IMR-90 (cell line): Measurements from ENCODE around the gene PDLIM5. TPM values are rescaled to one million over a fixed set of nuclear protein-coding genes. Genes with fewer than 3 reads are reported as not detected.
A peak's percentile ranks its signal among the peaks of the same experiment; 100 is the strongest.

Source experiments
- ATAC-seq: fragments of 200-7000 bp; cut with Tn5 transposase; 2 replicates; pipeline ENCODE4 v1.9.1; 2020; ENCODE audit warnings: low read depth, mild to moderate bottlenecking, moderate library complexity
- BruUV-seq: library from RNA; stranded (reverse); fragments of 400-500 nt; replicated peaks from 2 replicates; lab custom pipeline; 2021; lab: Mats Ljungman, UMichigan
- CTCF ChIA-PET: fragments of 300-600 bp; formaldehyde crosslinking; extraction: SDS; loops from one replicate; lab custom pipeline; 2021; ENCODE audit warnings: antibody characterized with exemption; lab: Yijun Ruan, JAX
- POLR2A ChIA-PET: fragments of 300-600 bp; sonication (Branson Sonifier 250); formaldehyde crosslinking; loops from one replicate; lab custom pipeline; 2022; ENCODE audit warnings: antibody characterized with exemption; ENCODE audit not compliant: unreplicated experiment; lab: Charles Lee
- DNase-seq: peaks from one replicate; pipeline ENCODE4 v3.0.0; 2013
- H2AFZ ChIP-seq: replicated peaks from 2 replicates; pipeline ENCODE3; 2013; ENCODE audit warnings: low read length, mild to moderate bottlenecking; ENCODE audit not compliant: poor library complexity
- H2AK5ac ChIP-seq: 2 replicates; pipeline ENCODE4 v1.6.1; 2013; ENCODE audit warnings: low read depth, low read length, inconsistent platforms
- H2AK9ac ChIP-seq: replicated peaks from 2 replicates; pipeline ENCODE3; 2013; ENCODE audit warnings: mild to moderate bottlenecking, low read depth, low read length, moderate library complexity; ENCODE audit not compliant: poor library complexity
- H2BK120ac ChIP-seq: 2 replicates; pipeline ENCODE4 v1.6.1; 2013; ENCODE audit warnings: low read depth, low read length, inconsistent platforms
- H2BK15ac ChIP-seq: 3 replicates; pipeline ENCODE4 v1.6.1; 2013; ENCODE audit warnings: low read depth, low read length, inconsistent platforms
- H2BK20ac ChIP-seq: 2 replicates; pipeline ENCODE4 v1.6.1; 2013; ENCODE audit warnings: low read depth, mild to moderate bottlenecking, inconsistent platforms, low read length, moderate library complexity
- H2BK5ac ChIP-seq: 2 replicates; pipeline ENCODE4 v1.6.1; 2013; ENCODE audit warnings: mild to moderate bottlenecking, low read depth, low read length, inconsistent platforms; ENCODE audit not compliant: poor library complexity, severe bottlenecking
- H3K14ac ChIP-seq: replicated peaks from 2 replicates; pipeline ENCODE4 v1.6.1; 2013; ENCODE audit warnings: low read depth, low read length, inconsistent platforms
- H3K18ac ChIP-seq: 2 replicates; pipeline ENCODE4 v1.6.1; 2013; ENCODE audit warnings: low read depth, low read length, control low read depth
- H3K23ac ChIP-seq: 2 replicates; pipeline ENCODE4 v1.6.1; 2013; ENCODE audit warnings: low read depth, low read length, inconsistent platforms
- H3K27ac ChIP-seq: 2 replicates; pipeline ENCODE4 v1.5.1; 2013; ENCODE audit warnings: mild to moderate bottlenecking, control low read depth, low read length; ENCODE audit not compliant: insufficient read depth
- H3K27me3 ChIP-seq: 2 replicates; pipeline ENCODE4 v1.6.1; 2013; ENCODE audit warnings: low read length; ENCODE audit not compliant: control insufficient read depth, insufficient read depth
- H3K36me3 ChIP-seq: 2 replicates; pipeline ENCODE4 v1.6.1; 2013; ENCODE audit warnings: low read length, mixed read lengths; ENCODE audit not compliant: control insufficient read depth, insufficient read depth
- H3K4ac ChIP-seq: 2 replicates; pipeline ENCODE4 v1.6.1; 2013; ENCODE audit warnings: low read depth, low read length, inconsistent platforms
- H3K4me1 ChIP-seq: 2 replicates; pipeline ENCODE4 v1.6.1; 2013; ENCODE audit warnings: low read length, mixed read lengths; ENCODE audit not compliant: control insufficient read depth, insufficient read depth
- H3K4me2 ChIP-seq: 2 replicates; pipeline ENCODE4 v1.6.1; 2013; ENCODE audit warnings: low read depth, mild to moderate bottlenecking, control low read depth, low read length, moderate library complexity
- H3K4me3 ChIP-seq: 2 replicates; pipeline ENCODE4 v1.5.1; 2013; ENCODE audit warnings: low read depth, mild to moderate bottlenecking, control low read depth, low read length, moderate library complexity; ENCODE audit not compliant: insufficient read depth
- H3K56ac ChIP-seq: 2 replicates; pipeline ENCODE4 v1.6.1; 2013; ENCODE audit warnings: low read length, inconsistent platforms; ENCODE audit not compliant: insufficient read depth; ENCODE audit errors: extremely low read depth
- H3K79me1 ChIP-seq, 2 experiments: 2 replicates each; pipeline ENCODE4 v1.6.1; 2013; ENCODE audit warnings: low read length in 2 of 2, inconsistent platforms in 1 of 2, low read depth in 1 of 2
- H3K9ac ChIP-seq: 2 replicates; pipeline ENCODE4 v1.6.1; 2013; ENCODE audit warnings: low read depth, low read length, control low read depth
- H3K9me1 ChIP-seq: 2 replicates; pipeline ENCODE4 v1.6.1; 2013; ENCODE audit warnings: low read length, inconsistent platforms; ENCODE audit not compliant: insufficient read depth
- H3K9me3 ChIP-seq: 2 replicates; pipeline ENCODE4 v1.6.1; 2013; ENCODE audit warnings: low read length; ENCODE audit not compliant: control insufficient read depth, insufficient read depth
- H4K20me1 ChIP-seq: 2 replicates; pipeline ENCODE4 v1.6.1; 2013; ENCODE audit warnings: low read length, inconsistent platforms; ENCODE audit not compliant: insufficient read depth
- H4K5ac ChIP-seq: 2 replicates; pipeline ENCODE4 v1.6.1; 2013; ENCODE audit warnings: mild to moderate bottlenecking, low read depth, low read length, control low read depth
- H4K8ac ChIP-seq, 2 experiments: 2 replicates each; pipeline ENCODE4 v1.6.1; 2013; ENCODE audit warnings: low read depth in 2 of 2, low read length in 2 of 2, control low read depth in 1 of 2, inconsistent platforms in 1 of 2
- H4K91ac ChIP-seq: 2 replicates; pipeline ENCODE4 v1.6.1; 2013; ENCODE audit warnings: low read depth, low read length, inconsistent platforms; ENCODE audit not compliant: insufficient read depth
- BHLHE40 ChIP-seq: fragments of 150-350 bp; IDR thresholded peaks from 2 replicates; pipeline ENCODE4 v1.6.1; 2016; ENCODE audit warnings: mild to moderate bottlenecking, low read depth, low read length
- CEBPB ChIP-seq: IDR thresholded peaks from 2 replicates; pipeline ENCODE4 v1.6.1; 2012; ENCODE audit warnings: low read depth, low read length, improper control_type of control experiment
- CHD1 ChIP-seq: IDR thresholded peaks from 2 replicates; pipeline ENCODE4 v1.6.1; 2012; ENCODE audit warnings: low read depth, low read length, improper control_type of control experiment
- CTCF ChIP-seq: conservative IDR thresholded peaks from 2 replicates; pipeline ENCODE4 v1.5.1; 2012; ENCODE audit warnings: mild to moderate bottlenecking, low read depth, low read length, improper control_type of control experiment
- ELK1 ChIP-seq: fragments of 150-350 bp; IDR thresholded peaks from 2 replicates; pipeline ENCODE4 v1.6.1; 2016; ENCODE audit warnings: low read depth, mild to moderate bottlenecking, low read length, moderate library complexity, borderline replicate concordance
- FOS ChIP-seq: fragments of 150-350 bp; IDR thresholded peaks from 2 replicates; pipeline ENCODE4 v1.6.1; 2016; ENCODE audit warnings: low read depth, low read length
- MAFK ChIP-seq: IDR thresholded peaks from 2 replicates; pipeline ENCODE4 v1.6.1; 2012; ENCODE audit warnings: low read depth, low read length, improper control_type of control experiment
- MAZ ChIP-seq: IDR thresholded peaks from 2 replicates; pipeline ENCODE4 v1.6.1; 2012; ENCODE audit warnings: low read depth, mild to moderate bottlenecking, low read length, improper control_type of control experiment, moderate library complexity, borderline replicate concordance
- MXI1 ChIP-seq: IDR thresholded peaks from 2 replicates; pipeline ENCODE4 v1.6.1; 2012; ENCODE audit warnings: low read depth, mild to moderate bottlenecking, low read length, moderate library complexity, borderline replicate concordance
- NFE2L2 ChIP-seq: fragments of 150-350 bp; IDR thresholded peaks from 2 replicates; pipeline ENCODE4 v1.6.1; 2016; ENCODE audit warnings: low read depth, mild to moderate bottlenecking, low read length
- POLR2A ChIP-seq: IDR thresholded peaks from 2 replicates; pipeline ENCODE4 v1.6.1; 2012; ENCODE audit warnings: mild to moderate bottlenecking, low read depth, low read length
- RCOR1 ChIP-seq: IDR thresholded peaks from 2 replicates; pipeline ENCODE4 v1.6.1; 2012; ENCODE audit warnings: mild to moderate bottlenecking, low read length, improper control_type of control experiment; ENCODE audit not compliant: insufficient replicate concordance
- RFX5 ChIP-seq: IDR thresholded peaks from 2 replicates; pipeline ENCODE4 v1.8.0; 2012; ENCODE audit warnings: low read depth, mild to moderate bottlenecking, low read length, moderate library complexity
- SMC3 ChIP-seq: fragments of 150-350 bp; IDR thresholded peaks from 2 replicates; pipeline ENCODE4 v1.6.1; 2016; ENCODE audit warnings: low read depth, mild to moderate bottlenecking, antibody characterized with exemption, low read length, moderate library complexity
- USF2 ChIP-seq: fragments of 150-350 bp; IDR thresholded peaks from 2 replicates; pipeline ENCODE4 v1.6.1; 2017; ENCODE audit warnings: mild to moderate bottlenecking, antibody characterized with exemption, low read length, low read depth
- WGBS, 2 experiments: methylation state at CpG; one replicate each; pipeline versions ENCODE4 v1.1.5 to v1.1.7; 2013; ENCODE audit warnings: missing lambda C conversion rate in 2 of 2; ENCODE audit not compliant: insufficient read length in 1 of 2; ENCODE audit errors: extremely low coverage in 2 of 2; 5-methylcytosine and 5-hydroxymethylcytosine counted together
- dilution Hi-C: fragments of 300-500 bp; cut with HindIII; formaldehyde crosslinking; loops from one replicate; pipeline ENCODE4 v1.14.3; 2018; ENCODE audit warnings: low sequenced_read_pairs; ENCODE audit not compliant: unreplicated experiment
- in situ Hi-C: fragments of 300-500 bp; cut with MboI; formaldehyde crosslinking; loops from 3 replicates; pipeline ENCODE4 v1.14.3; 2019; ENCODE audit warnings: low sequenced_read_pairs, inconsistent platforms, mixed read lengths
- intact Hi-C: fragments of 100-400 bp; cut with micrococcal nuclease; formaldehyde crosslinking; loops from 2 replicates; pipeline ENCODE4 v1.10.0; 2022
- polyA plus RNA-seq, 3 experiments: library from polyadenylated mRNA; depleted of rRNA; stranded (reverse); fragments of >200 nt; gene quantifications; 2 replicates each; pipeline ENCODE4 v1.2.3, GENCODE V29; 2012; ENCODE audit warnings: low replicate concordance in 1 of 3
- total RNA-seq: library from RNA; depleted of rRNA; stranded (reverse); fragments of >200 nt; gene quantifications from 2 replicates; pipeline ENCODE4 v1.2.3, GENCODE V29; 2012

The PDLIM5 gene
- total and polyA plus RNA-seq, 2 of the 4 experiments (the other 2 are of a cell fraction): 96.5 to 188 TPM

GRCh38 chr4:94455081-94455480 is 3.3 kb downstream of the PDLIM5 start:
- no CpG with 5 or more reads among the region's 3 CpGs for WGBS, 2 experiments
- Histone ChIP-seq H3K79me1 (peaks cover 3 to 32% of the 10 kb centered on the region in 2 experiments; a peak in 3 of 4 replicates), H3K4me3 (no peak overlapping the region), H4K8ac (no peak overlapping the region), H3K27me3 (no peaks in the 10 kb centered on the region), H3K36me3 (peaks cover 4% of the 10 kb centered on the region; the same call in 1 of the 2 replicates), H4K5ac (no peak overlapping the region), H2AK9ac (no peak overlapping the region), H3K9ac (no peak overlapping the region), H3K9me1 (peaks cover 7% of the 10 kb centered on the region), H3K14ac (no peak overlapping the region), H3K4ac (no peak overlapping the region), H3K18ac (no peak overlapping the region), H2BK5ac (peak overlapping the region; percentile 43), H2BK20ac (no peak overlapping the region), H3K4me1 (peaks cover 6% of the 10 kb centered on the region), H4K20me1 (peaks cover 31% of the 10 kb centered on the region), H3K4me2 (peak overlapping the region; percentile 58), H3K56ac (no peak overlapping the region), H2AK5ac (no peak overlapping the region), H3K23ac (no peak overlapping the region), H2BK15ac (no peak overlapping the region), H2BK120ac (no peak overlapping the region), H4K91ac (no peak overlapping the region), H3K27ac (no peak overlapping the region), H3K9me3 (no peaks in the 10 kb centered on the region), H2AFZ (no peak overlapping the region)
- intact Hi-C loops: no loop called here
- dilution Hi-C loops: no loop called here
- BruUV-seq: no TSS peak
- POLR2A ChIA-PET: no interaction called here
- CTCF ChIA-PET: interaction anchor here (1.4 to 2.5 kb wide), 2 partner anchors 18 to 48 kb away, joined by 3 to 6 read pairs; no protein-coding TSS in a partner anchor
- ATAC-seq (no peak), DNase-seq (peak; percentile 88)
- in situ Hi-C loops: no loop called here
- TF ChIP-seq SMC3 (0 out of 2 replicates have a peak, but pooled peaks have one; percentile 5), BHLHE40 (no peak), NFE2L2 (no peak), MAFK (no peak), USF2 (no peak), CHD1 (no peak), FOS (peak; percentile 27; the same call in 1 of the 2 replicates), RFX5 (no peak), POLR2A (no peak), MAZ (no peak), MXI1 (no peak), CEBPB (peak; percentile 89), CTCF (no peak), RCOR1 (no peak), ELK1 (no peak)
